Fibroblast of mammary gland (primary cell): ENCODE measurements around the gene SBF2.
"Not testable (repeated sequence)": the region's sequence is repeated elsewhere in the genome, so short reads cannot be mapped to it uniquely, and the experiment has no call there.

Experiments
- DNase-seq: peaks from one replicate; pipeline ENCODE4 v3.0.0-alpha.2; 2010; ENCODE audit warnings: low read depth
- H3K4me3 ChIP-seq: 2 replicates; pipeline ENCODE4 v1.5.1; 2011; ENCODE audit warnings: low read depth, mild to moderate bottlenecking, low read length, moderate library complexity; ENCODE audit not compliant: control insufficient read depth
- CTCF ChIP-seq: conservative IDR thresholded peaks from 2 replicates; pipeline ENCODE4 v1.5.1; 2011; ENCODE audit warnings: low read depth, low read length, inconsistent platforms; ENCODE audit not compliant: control insufficient read depth, insufficient read depth

Gene SBF2

GRCh38 chr11:10134975-10135481, 159.0 kb downstream of the SBF2 start:
- no peak for DNase-seq
- TF ChIP-seq CTCF, result no peak

GRCh38 chr11:10134226-10134625, 159.8 kb downstream of the SBF2 start:
- not testable (repeated sequence) for DNase-seq, H3K4me3 ChIP-seq

More at GRCh38 chr11:10134975-10135481, 159.0 kb downstream of the SBF2 start:
- H3K4me3 ChIP-seq, result no peak overlapping the region

- DNase-seq, H3K4me3 ChIP-seq: not testable (repeated sequence)
These were observed 160.8 kb downstream of the SBF2 start for GRCh38 chr11:10133251-10133650.

GRCh38 chr11:10130875-10131274, 163.1 kb downstream of the SBF2 start:
- DNase-seq, result no peak
- TF ChIP-seq CTCF, result no peak
- no peak overlapping the region for H3K4me3 ChIP-seq

GRCh38 chr11:10129184-10129583, 164.8 kb downstream of the SBF2 start:
- H3K4me3 ChIP-seq, DNase-seq: not testable (repeated sequence)

- TF ChIP-seq CTCF, result no peak
- DNase-seq, result peak; percentile 86
- H3K4me3 ChIP-seq, result no peak overlapping the region
These were observed 168.4 kb downstream of the SBF2 start for GRCh38 chr11:10125522-10126133.

GRCh38 chr11:10122326-10123197, 171.5 kb downstream of the SBF2 start:
- TF ChIP-seq CTCF, result no peak
- H3K4me3 ChIP-seq, result no peak overlapping the region
- DNase-seq, result peak; percentile 43

- no peak for TF ChIP-seq CTCF
- peak; percentile 35 for DNase-seq
These were observed 175.2 kb downstream of the SBF2 start for GRCh38 chr11:10118865-10119264.

More at GRCh38 chr11:10118865-10119264, 175.2 kb downstream of the SBF2 start:
- no peak overlapping the region for H3K4me3 ChIP-seq
